Prostate gland (tissue), 1 donor: ENCODE results near the gene GBE1.

Experiments used
- POLR2A ChIP-seq: fragments of 450-650 bp; IDR thresholded peaks from one replicate; pipeline ENCODE4 v1.6.1; 2016; ENCODE audit warnings: antibody characterized with exemption, mild to moderate bottlenecking
- POLR2AphosphoS5 ChIP-seq: sonication (generic); formaldehyde crosslinking; IDR thresholded peaks from one replicate; pipeline ENCODE4 v1.6.1; 2017; ENCODE audit warnings: antibody characterized with exemption

- TF ChIP-seq POLR2AphosphoS5 = no peak
- no peak for TF ChIP-seq POLR2A
Measured at GRCh38 chr3:81632659-81633058, 128.8 kb downstream of the GBE1 start.
